HUES48 (cell line): ENCODE results near the gene RAET1L.
"Not testable (repeated sequence)": the region's sequence is repeated elsewhere in the genome, so short reads cannot be mapped to it uniquely, and the experiment has no call there.

Experiments
- H3K27ac ChIP-seq: one replicate; pipeline ENCODE4 v1.7.0; 2013; ENCODE audit warnings: low read depth, low read length, inconsistent platforms
- H3K27me3 ChIP-seq: 2 replicates; pipeline ENCODE4 v1.6.1; 2013; ENCODE audit warnings: mild to moderate bottlenecking, low read length; ENCODE audit not compliant: control insufficient read depth, insufficient read depth
- H3K36me3 ChIP-seq: 2 replicates; pipeline ENCODE4 v1.6.1; 2013; ENCODE audit warnings: low read length; ENCODE audit not compliant: control insufficient read depth, insufficient read depth
- H3K4me1 ChIP-seq: 2 replicates; pipeline ENCODE4 v1.6.1; 2013; ENCODE audit warnings: mild to moderate bottlenecking, low read length; ENCODE audit not compliant: control insufficient read depth, insufficient read depth
- H3K4me3 ChIP-seq: 2 replicates; pipeline ENCODE4 v1.5.1; 2013; ENCODE audit warnings: mild to moderate bottlenecking, low read depth, low read length
- H3K9ac ChIP-seq: 2 replicates; pipeline ENCODE4 v1.6.1; 2013; ENCODE audit warnings: mild to moderate bottlenecking, low read depth, low read length, moderate library complexity
- H3K9me3 ChIP-seq: 2 replicates; pipeline ENCODE4 v1.6.1; 2013; ENCODE audit warnings: low read length; ENCODE audit not compliant: control insufficient read depth, insufficient read depth

RAET1L gene

GRCh38 chr6:150015281-150016001 lies 9.9 kb downstream of the RAET1L start:
- H3K4me3 ChIP-seq, H3K9me3 ChIP-seq, H3K9ac ChIP-seq, H3K4me1 ChIP-seq, H3K36me3 ChIP-seq, H3K27ac ChIP-seq: not testable (repeated sequence)
- H3K27me3 ChIP-seq: peaks cover 87% of the 10 kb centered on the region

GRCh38 chr6:150014623-150015280 lies 10.6 kb downstream of the RAET1L start:
- not testable (repeated sequence) for H3K9me3 ChIP-seq, H3K36me3 ChIP-seq, H3K27ac ChIP-seq, H3K4me3 ChIP-seq, H3K4me1 ChIP-seq, H3K9ac ChIP-seq
- H3K27me3 ChIP-seq: peaks cover 94% of the 10 kb centered on the region

- not testable (repeated sequence) for H3K36me3 ChIP-seq, H3K4me1 ChIP-seq, H3K9me3 ChIP-seq, H3K27ac ChIP-seq, H3K9ac ChIP-seq, H3K4me3 ChIP-seq
- peaks cover 98% of the 10 kb centered on the region for H3K27me3 ChIP-seq
Measured at GRCh38 chr6:150013785-150014622, 11.3 kb downstream of the RAET1L start.

GRCh38 chr6:150012846-150013784 lies 12.2 kb downstream of the RAET1L start:
- H3K9ac ChIP-seq, H3K9me3 ChIP-seq, H3K36me3 ChIP-seq, H3K4me1 ChIP-seq, H3K4me3 ChIP-seq, H3K27ac ChIP-seq: not testable (repeated sequence)
- peaks cover 97% of the 10 kb centered on the region for H3K27me3 ChIP-seq

- Histone ChIP-seq H3K36me3 (no peaks in the 10 kb centered on the region), H3K27ac (no peak overlapping the region), H3K9ac (no peak overlapping the region), H3K9me3 (no peaks in the 10 kb centered on the region), H3K4me3 (no peak overlapping the region), H3K4me1 (no peaks in the 10 kb centered on the region), H3K27me3 (peaks cover 81% of the 10 kb centered on the region)
Measured at GRCh38 chr6:150008588-150008987, 16.7 kb downstream of the RAET1L start.

GRCh38 chr6:150006961-150007464 lies 18.3 kb downstream of the RAET1L start:
- no peak overlapping the region for H3K9ac ChIP-seq
- H3K4me3 ChIP-seq: no peak overlapping the region
- no peaks in the 10 kb centered on the region for H3K4me1 ChIP-seq
- H3K9me3 ChIP-seq: no peaks in the 10 kb centered on the region
- no peak overlapping the region for H3K27ac ChIP-seq
- no peaks in the 10 kb centered on the region for H3K36me3 ChIP-seq
- peaks cover 80% of the 10 kb centered on the region for H3K27me3 ChIP-seq

- Histone ChIP-seq H3K27ac (no peak overlapping the region), H3K27me3 (peaks cover 80% of the 10 kb centered on the region), H3K4me1 (no peaks in the 10 kb centered on the region), H3K9me3 (no peaks in the 10 kb centered on the region), H3K36me3 (no peaks in the 10 kb centered on the region), H3K4me3 (peak overlapping the region; percentile 75), H3K9ac (no peak overlapping the region)
Measured at GRCh38 chr6:150005761-150006651, 19.3 kb downstream of the RAET1L start.

GRCh38 chr6:150004783-150005717 lies 20.3 kb downstream of the RAET1L start:
- Histone ChIP-seq H3K4me1 (no peaks in the 10 kb centered on the region), H3K36me3 (no peaks in the 10 kb centered on the region), H3K27me3 (peaks cover 75% of the 10 kb centered on the region), H3K9ac (peak overlapping the region; percentile 36; the same call in 1 of the 2 replicates), H3K27ac (peak overlapping the region; percentile 50), H3K9me3 (no peaks in the 10 kb centered on the region), H3K4me3 (peak overlapping the region; percentile 75)

- no peak overlapping the region for H3K9ac ChIP-seq
- no peaks in the 10 kb centered on the region for H3K36me3 ChIP-seq
- no peaks in the 10 kb centered on the region for H3K4me1 ChIP-seq
- no peaks in the 10 kb centered on the region for H3K9me3 ChIP-seq
- no peak overlapping the region for H3K27ac ChIP-seq
- peak overlapping the region; percentile 75 for H3K4me3 ChIP-seq
- H3K27me3 ChIP-seq: peaks cover 72% of the 10 kb centered on the region
Measured at GRCh38 chr6:150004101-150004782, 21.1 kb downstream of the RAET1L start.
